NCI-H1436 treated with DMSO at 0.1 percent for 48 hours (cell line): Measurements from ENCODE around the gene SP3.
"Not testable (repeated sequence)": the region's sequence is repeated elsewhere in the genome, so short reads cannot be mapped to it uniquely, and the experiment has no call there.

Source experiments
- DNase-seq: peaks from one replicate; lab custom pipeline; 2025; lab: John Stamatoyannopoulos, UW

SP3 gene

DNA sequence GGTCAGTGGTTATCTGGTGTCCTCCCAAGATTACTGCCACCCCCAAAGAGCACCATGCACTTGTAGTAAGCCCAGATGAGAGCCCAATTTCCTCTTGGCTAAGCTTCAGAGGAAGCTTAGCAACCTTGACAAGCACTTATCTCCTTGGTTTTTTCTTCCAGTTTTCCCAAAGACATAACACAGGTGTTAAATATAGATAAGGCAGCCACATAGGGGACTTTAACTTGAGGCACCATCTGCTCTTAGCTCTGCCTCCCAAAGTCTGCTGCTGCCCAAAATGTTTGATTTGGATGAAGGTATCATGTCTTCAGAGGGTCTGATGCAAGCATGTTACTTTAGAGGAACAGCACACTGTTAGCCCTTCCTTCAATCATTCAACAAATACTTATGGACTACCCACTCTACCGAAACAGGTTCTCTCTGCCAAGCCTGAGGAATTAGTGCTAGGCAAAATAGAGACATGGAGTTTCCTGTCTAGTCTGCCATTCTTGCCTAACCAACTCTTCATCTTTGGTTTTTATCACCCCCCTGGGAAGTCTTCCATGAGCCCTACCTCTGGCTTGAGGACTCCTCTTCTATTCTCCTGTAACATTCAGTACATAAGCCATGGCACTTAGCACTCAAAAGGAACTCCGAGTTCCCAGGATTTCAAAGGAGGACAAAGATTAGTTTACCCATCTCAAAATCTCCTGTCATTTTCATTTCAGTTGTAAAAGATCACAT lies 73.7 kb downstream of the SP3 start:
- DNase-seq, result no peak

DNA sequence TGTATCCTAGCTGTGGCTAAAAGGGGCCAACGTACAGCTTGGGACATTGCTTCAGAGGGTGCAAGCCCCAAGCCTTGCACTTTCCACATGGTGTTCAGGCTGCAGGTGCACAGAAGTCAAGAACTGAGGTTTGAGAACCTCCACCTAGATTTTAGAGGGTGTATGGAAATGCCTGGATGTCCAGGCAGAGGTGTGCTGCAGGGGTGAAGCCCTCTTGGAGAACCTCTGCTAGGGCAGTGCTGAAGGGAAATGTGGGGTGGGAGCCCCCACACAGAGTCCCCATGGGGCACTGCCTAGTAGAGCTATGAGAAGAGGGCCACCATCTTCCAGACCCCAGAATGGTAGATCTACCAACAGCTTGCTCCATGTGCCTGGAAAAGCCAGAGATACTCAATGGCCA lies 75.7 kb downstream of the SP3 start:
- not testable (repeated sequence) for DNase-seq

DNA sequence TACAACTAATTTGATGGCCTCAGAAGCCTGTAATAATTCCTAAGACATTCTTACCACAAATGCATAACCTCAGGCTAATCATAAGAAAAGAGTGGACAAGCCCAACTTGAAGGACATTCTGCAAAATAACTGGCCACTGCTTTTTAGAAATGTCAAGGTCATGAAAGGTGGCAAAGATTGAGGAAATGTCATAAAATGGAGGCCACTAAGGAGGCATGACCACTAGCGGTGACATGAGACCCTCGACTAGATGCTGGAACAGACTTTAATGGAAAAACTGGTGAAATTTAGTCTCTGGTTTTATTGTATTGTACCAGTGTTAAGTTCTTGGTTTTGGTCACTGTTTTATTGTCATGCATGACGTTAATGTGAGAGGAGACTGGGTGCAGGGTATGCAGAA lies 78.6 kb downstream of the SP3 start:
- no peak for DNase-seq

DNA sequence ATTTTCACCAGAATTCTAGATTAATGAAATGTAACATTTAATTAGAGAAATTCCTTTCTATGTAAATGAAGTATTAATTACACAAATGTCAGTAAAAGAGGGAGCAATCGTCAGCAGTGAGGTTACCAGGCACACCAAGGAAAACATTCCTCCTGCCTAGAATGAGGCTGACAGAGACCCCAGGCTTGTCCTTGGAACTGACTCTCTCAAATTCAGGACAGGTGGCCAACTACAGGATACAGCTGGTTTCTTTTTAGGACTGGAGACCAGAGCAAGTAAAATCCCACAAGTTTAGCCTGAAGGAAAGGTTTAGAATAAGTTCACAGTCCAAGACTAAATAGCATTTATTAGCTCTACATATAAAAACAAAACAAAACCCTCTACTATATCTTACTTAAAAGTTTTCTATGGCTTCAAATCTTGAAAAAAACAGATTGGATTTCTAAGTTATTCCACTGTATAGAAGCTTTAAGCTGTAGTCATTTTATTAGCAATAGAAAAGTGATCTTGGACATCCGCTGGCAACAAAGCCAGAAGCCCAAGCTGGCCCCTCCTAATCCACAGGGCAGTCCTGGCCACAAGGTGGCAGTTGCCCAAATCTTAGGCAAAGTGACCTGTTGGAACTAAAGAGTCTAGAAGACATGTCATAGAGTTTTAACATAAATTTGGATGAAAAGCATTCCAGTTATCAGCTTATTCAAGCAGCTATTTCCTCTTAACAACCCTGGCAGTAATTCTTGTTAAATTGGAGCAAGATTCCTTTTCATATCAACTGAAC lies 81.0 kb downstream of the SP3 start:
- no peak for DNase-seq

DNA sequence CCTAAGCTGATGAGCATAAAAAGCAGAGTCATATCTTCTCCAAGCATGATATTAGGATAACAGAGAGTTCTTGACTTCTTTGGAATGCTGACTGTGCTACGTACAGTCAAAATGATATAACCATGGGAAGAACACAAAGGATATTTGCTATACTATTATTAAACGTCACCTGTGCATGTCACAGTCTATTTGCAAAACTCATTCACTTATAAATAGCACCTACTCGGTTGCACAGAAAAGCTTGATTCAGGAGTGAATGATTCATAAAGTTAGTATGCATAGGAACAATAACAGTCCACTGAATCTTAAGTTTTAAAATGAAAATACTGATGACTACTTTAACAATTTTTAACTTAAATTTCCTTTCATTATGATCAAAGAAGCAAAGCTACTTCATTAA lies 83.3 kb downstream of the SP3 start:
- no peak for DNase-seq

DNA sequence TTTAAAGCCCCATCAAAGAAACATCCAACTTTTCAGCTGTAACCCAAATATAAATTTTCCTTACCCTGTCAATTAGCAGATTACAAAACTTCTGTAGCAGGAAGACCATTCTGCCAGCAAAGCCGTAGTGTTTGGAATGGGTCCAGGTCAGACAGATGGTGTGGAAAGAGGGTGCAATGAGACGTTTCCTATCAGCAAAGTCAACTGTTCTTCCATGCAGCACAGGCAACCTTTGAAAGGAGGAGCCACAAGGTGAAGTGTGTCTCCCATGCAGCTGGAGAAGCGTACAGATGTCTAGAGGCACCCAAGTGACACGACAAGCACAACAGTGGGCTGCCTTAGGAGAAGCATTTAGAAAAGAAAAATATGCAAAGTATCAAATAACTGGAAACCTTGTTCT lies 83.7 kb downstream of the SP3 start:
- DNase-seq, result no peak

DNA sequence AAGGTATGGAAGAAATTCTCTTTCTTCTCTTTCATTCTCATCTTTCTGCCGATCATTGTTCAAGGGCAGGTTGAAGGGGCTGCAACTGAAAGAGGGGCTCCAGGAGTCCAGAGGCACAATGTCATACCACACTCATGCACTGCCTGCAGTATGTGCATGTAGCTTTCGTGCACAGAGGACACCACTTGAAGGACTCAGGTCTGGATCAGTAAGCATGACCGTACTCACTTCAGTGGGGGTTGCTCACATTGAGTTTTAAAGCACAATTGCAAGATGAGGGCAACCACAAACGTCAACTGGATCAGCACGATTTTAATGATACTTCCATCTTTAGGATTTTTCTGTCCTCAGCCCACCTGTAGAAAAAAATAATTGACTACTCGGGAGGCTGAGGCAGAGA lies 84.6 kb downstream of the SP3 start:
- no peak for DNase-seq

DNA sequence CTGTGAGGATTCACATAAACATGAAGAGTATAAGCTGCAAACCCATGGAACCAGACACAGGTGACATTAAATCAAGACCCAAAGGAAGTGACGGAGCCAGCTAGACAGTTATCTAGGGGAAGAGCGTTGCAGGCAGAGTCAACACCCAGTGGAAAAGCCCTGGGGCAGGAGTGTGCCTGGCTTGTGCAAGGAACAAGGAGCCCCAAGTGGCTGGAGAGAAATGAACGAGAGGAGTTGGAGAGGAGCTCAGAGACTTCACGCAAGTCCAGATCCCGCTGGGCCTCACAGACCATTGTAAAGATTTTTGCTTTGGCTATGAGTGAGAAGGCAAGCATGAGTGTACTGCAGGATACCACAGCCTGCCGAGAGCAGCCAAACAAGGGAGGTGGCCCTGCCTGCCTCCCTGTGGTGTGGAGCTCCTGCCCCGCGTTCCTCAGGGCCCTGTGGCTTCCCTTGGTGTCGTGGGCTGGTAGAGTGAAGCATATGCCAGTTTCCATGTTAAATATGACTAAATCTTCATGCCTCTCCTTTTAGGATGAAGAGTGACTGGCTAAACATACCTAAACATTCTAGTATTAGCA lies 88.2 kb downstream of the SP3 start:
- no peak for DNase-seq

DNA sequence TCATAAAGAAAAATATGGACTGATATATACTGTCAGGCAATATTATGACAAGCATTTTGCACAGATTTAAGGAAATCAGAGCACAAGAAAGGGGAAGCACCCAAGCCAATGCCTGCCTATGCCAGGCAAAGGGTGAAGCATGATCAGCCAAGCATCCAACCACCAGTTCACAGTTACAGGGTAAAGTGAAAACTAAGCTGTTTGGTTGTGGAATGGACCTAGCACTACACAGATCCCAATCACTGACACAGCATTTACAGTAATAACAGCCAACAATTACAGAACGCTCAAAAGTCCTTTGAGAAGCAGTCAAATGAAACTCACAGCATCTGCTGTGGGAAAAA lies 90.3 kb downstream of the SP3 start:
- no peak for DNase-seq

DNA sequence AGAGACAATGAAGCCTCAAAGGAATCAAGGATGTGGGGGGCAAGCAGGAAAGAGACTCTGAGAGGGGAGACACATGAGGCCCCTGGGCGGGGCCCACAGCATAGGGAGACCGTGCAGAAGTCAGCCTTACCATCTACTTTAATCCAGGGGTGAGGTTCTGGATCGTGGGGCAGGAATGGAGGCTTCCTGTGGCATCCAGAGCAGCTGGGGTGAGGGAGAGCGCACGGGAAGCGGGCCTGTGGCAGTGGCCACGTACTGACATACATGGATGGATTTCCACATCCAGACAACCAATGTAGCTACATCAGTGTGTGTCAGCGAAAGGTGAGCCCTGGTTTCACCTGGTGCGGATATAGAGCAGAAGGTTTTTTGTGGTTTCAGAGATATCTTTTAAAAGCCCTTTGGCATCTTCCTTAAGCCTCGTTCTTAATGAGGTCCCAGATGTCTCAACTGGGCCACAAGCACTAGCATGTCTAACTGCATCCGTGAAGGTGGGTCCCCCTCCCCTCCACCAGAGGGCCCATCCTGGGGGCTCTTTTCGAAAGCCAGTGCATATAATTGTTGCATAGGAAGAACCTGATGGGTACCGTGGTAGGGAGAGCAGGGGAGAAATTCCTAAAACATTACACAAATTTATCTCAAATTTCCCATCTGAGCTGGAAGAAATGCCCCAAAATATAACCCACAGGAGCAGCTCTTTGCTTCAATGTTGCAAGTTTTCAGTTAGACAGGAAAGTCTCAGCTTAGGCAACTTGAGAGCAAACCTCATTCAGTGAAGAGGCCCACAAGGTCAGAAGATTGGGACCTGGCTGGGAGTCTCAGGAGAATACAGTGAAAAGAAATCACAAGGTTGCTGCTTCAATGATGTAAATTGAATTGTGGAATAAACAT lies 90.9 kb downstream of the SP3 start:
- DNase-seq, result no peak

DNA sequence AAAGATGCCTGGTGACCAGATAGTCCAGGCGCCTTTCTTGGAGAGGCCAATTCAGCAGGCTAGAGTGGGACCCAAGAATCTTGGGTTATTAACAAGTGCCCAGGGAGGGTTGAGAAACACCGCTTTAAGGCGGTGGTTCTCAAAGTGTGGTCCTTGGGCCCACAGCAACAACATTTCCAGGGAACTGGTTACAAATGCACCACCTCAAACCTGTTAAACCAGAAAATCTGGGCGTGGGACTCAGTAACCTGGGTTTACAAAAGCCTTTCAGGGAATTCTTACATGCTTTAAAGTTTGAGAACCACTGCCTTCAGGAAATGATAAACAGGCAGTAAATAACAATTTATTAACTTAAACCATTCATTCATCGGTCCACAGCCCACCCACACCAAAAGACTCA lies 92.5 kb downstream of the SP3 start:
- no peak for DNase-seq

DNA sequence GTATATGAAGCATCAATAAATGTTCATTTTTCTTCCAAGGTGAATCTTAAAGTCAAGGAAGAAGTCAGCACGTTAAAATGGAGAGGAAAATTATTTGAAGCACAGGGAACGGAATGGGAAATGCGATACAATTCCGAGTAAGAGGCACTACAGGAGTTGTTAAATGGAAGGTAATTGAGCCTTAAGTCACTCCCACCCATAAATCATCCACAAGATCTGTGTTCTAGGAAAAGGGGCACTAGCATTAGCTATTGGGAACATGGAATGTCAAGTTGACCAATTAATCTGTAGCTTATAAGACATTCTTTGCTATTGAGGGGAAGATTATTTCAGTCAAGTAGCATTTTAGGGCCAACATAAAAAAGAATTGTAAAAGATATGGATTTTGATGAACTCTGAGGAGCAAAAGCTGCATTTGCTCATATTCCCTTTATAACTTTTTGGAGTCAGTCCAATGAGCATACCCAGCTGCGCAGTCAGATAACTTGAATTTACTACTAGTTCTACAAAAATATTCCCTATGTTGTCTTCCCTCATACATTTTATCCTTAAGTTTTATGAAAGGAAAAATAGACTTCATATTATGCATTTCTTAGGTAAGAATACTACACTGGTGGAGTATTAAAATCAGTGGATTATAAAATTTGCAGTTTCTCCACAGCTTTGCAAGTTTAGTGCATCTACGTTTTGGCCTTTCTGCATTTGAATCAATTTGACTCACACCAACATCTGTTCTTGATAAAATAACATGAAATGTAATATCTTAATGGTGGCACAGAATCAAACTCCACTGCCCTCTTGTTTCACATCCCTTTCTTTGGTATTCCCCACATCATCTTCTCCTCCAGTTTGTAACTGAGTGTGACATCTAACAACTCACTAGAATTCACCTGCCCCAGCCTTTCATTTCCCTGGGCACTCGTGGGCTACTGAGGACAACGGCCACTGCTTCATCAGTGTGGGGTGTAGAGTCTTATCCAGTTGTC lies 95.6 kb downstream of the SP3 start:
- DNase-seq, result no peak

DNA sequence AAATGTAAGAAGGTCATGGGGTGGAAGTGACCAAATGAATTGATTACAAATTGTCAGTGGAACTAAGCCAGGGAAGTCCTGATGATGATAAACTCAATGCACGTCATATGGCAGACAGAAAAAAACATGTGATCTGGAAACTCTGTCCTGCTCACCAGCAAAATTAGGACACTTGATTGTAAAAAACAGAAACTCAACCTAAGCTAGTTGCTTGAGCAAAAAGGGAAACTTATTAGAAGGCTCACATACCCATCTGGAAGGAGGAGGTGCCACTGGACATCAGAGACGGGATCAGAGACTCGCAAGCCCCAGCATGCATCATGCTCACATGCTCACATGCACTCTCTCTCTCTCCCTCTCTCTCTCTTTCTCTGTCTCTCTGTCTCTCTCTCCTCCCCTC lies 96.8 kb downstream of the SP3 start:
- DNase-seq, result no peak

DNA sequence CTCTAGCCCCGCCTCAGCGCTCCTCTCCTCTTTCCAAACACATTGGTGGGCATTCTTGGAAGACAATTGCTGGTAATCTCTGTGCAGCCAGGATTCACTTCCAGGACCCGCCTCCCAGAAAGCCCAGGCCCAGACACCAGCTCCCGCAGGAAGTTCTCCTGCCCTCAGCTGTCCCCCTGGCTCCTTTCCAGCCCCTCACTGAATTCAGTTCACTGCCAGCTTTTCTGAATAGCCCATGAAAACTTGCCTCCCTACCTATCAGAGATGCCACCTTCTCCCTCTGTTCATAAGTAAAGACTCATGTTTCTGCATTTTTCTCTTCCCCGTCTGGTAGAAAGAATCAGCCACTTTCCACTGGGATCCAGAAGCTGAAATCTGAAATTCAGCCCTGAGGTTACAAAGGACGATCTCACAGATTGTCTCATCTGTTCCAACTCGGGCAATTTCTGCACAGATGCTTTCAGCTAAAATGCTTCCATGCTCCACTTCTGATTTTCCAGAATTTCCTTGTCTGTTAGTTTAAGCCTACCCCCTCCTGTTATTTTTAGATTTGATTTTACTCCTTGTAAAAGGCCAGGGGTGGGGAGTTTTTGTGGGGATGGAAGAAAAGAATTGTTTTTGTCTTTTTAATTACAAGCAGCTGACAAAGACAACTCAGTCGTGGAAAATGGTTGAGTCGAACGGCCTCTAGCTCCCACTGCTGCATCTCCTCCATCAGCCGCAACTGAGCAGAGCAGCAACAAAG lies 98.1 kb downstream of the SP3 start:
- no peak for DNase-seq

DNA sequence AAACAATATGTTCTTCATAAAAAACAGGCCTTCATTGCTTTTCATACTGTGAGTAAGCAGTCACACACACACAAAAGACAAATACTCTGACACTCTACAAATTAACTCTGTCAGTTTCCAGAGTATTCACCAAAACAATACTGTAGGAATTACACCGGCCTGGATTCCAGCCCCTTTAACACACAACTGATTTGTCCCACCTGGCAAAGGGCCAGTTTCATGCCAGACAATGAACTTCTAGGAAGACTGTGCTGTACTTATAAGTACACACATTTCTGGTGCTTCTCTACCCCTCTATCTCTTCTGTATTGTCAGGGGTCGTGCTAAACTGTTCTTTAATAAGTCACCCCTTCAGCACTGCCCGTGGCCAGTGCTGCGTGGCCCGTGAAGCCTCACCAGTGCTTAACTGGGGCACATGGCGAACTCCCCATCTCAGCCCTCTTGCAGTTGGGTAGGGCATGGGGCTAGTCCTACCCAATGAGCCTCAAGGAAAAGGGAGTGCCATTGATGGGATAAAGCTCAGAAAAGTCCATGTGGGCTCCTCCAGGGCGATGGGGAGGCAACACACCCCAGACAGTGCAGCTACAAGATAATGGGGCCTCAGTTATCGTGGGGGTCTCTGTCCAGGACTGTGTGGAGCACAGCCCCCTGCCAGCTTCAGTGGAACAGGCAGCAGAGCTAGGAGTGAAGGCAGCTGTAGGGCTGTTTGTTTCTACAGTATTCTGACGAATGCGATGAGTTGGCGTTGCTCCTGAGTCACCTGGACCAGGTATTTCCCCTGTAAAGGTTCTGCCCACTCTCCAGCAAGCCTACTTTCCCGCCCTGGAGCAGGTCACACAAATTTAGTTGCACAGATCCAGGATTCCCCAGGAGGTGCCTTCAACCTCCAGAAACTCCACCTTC lies 99.0 kb downstream of the SP3 start:
- DNase-seq, result no peak

DNA sequence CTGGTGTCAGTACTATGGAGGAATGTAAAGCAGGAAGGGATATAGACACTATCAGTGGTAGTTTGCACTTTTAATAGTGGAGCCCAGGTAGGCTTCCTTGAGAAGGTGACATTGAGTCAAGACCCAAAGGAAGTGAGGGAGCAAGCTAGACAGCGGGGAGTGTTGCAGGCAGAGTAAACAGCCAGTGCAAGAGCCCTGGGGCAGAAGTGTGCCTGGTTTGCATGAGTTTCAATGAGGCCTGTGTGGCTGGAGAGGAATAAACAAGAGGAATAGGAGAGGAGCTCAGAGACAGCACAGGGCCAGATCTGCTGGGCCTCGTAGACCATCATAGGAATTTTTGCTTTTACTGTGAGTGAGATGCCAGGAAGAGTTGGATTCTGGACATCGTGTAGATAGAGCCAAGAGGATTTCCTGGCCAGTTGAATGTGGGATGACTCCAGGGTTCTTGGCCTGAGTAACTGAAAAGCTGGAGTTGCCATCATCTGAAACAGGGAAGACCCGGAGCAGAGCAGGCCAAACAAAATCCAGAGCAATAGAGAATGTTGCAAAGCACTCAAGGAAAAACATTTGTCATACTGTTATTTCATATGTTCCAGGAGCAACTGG lies 102.5 kb downstream of the SP3 start:
- no peak for DNase-seq

DNA sequence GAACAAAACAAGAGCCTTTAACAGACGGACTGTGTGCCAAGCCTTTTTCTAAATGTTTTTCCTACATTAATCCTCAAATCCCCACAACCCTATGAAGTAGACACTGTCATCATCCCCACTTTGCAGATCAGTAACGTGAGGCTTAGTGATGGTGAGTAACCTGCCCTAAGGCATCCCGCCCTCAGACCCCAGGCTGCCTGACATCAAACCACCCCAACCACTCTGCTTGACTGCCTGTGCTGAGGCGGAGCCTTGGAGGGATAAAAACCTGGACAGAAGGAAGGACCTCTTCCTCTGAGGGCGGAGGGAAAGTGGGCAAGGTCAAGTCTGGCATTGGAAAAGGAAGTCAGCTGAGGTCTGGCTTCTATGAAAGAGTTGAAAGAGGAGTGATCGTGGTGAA lies 104.6 kb downstream of the SP3 start:
- DNase-seq, result no peak

DNA sequence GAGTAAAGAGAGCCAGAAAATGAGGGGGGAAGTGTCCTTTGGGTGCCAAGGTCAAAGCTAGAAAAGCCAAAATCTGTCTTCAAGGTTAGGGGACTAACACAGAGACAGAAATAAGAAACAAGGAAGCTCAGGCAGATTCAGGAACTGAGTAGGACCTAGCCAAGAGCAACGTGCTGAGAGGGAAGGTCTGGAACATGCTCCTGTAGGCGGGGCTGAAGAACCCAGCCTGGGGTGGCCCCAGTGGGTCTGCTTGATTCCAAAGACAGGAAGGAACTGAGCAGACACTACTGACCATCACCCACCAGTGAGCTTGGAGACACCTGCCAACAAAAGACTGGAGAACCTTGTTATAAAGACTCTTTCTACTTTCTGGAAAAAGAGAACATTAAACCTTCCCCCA lies 105.1 kb downstream of the SP3 start:
- no peak for DNase-seq

DNA sequence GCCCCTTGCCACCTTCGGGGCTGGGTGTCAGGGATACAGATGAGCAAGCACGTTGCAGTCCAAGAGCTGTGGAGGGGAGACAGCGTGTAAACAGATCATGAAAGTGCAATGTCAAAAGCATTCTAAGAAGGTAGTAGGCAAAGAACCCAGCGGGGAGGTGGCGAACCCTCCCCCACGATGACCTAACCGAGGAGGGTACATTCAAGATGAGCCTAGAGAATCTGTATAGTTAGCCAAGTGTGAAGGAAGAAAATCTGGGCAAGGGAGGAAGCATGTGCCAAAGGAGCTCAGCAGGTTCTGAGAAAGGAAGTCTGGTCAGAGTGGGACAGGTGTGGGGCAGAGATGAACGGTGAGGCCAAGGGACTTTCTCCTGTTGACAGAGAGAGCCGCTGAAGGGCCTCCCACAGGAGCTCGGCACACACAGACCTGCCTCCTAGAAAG lies 106.9 kb downstream of the SP3 start:
- DNase-seq, result no peak
